DND-41 (cell line): ENCODE results near the gene CALN1.

Source experiments
- EZH2 ChIP-seq: IDR thresholded peaks from 3 replicates; pipeline ENCODE4 v1.6.1; 2012; ENCODE audit warnings: borderline replicate concordance, low read depth, mild to moderate bottlenecking, moderate library complexity, low read length, inconsistent platforms; ENCODE audit not compliant: severe bottlenecking
- TF ChIP-seq, protein P1 (sequence below): IDR thresholded peaks from 2 replicates; pipeline ENCODE4 v1.5.1; 2012; ENCODE audit warnings: borderline replicate concordance, low read length, moderate library complexity, mild to moderate bottlenecking; ENCODE audit not compliant: poor library complexity, severe bottlenecking; ENCODE audit errors: extremely low read depth

DNA sequence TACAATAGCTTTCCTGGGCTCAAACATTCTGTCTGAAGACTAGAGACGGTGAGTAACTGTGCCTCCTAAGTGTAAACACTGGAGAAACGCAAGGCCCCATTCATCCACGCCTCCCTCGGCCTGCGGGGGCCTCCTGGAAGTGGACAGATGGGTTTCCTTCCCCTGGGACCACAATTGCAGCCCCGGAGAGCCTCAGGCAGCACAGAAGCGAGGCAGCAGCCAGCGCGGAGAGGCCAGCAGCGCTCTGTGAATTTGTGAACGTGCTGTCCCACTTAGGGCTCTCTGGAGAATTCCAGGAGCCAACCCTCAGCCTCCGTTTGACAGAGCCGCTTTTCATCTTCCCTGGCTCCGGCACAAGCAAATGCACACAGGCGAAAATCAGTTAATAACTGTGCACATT lies 23.2 kb upstream of the CALN1 start:
- TF ChIP-seq, protein P1, sequence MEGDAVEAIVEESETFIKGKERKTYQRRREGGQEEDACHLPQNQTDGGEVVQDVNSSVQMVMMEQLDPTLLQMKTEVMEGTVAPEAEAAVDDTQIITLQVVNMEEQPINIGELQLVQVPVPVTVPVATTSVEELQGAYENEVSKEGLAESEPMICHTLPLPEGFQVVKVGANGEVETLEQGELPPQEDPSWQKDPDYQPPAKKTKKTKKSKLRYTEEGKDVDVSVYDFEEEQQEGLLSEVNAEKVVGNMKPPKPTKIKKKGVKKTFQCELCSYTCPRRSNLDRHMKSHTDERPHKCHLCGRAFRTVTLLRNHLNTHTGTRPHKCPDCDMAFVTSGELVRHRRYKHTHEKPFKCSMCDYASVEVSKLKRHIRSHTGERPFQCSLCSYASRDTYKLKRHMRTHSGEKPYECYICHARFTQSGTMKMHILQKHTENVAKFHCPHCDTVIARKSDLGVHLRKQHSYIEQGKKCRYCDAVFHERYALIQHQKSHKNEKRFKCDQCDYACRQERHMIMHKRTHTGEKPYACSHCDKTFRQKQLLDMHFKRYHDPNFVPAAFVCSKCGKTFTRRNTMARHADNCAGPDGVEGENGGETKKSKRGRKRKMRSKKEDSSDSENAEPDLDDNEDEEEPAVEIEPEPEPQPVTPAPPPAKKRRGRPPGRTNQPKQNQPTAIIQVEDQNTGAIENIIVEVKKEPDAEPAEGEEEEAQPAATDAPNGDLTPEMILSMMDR = no peak
- TF ChIP-seq EZH2 = no peak
